ENCODE measurements around the gene ITGBL1. TPM values are rescaled to one million over a fixed set of nuclear protein-coding genes. Genes with fewer than 3 reads are reported as not detected.

ITGBL1 gene
- total and polyA plus RNA-seq, 2 donors (not counting 3 experiments of a cell fraction or from before 2014, with no cell fraction given): 4.6 to 8.8 TPM

DNA sequence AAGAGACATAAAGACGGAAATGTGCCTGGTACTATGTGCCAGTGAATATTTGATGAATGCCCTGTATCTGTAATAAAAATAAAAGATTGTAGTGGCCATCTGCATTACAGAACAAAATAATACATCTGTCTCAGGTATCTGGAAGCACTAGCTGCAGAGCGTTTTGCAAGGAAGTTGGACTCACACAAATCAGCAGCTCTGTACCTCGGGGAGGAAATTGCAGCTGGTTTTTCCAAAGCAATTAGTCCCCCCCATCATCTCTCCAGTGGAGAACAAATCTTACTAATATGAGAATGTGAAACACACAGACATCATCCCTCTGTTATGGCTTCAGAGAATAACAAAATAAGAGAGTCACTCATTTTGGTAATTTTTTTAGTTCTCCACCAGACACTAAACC lies 245.3 kb downstream of the ITGBL1 start:
- no peak for DNase-seq (ENCODE audit: low read depth, low spot score)
- BruUV-seq (replicated peaks): no TSS peak

DNA sequence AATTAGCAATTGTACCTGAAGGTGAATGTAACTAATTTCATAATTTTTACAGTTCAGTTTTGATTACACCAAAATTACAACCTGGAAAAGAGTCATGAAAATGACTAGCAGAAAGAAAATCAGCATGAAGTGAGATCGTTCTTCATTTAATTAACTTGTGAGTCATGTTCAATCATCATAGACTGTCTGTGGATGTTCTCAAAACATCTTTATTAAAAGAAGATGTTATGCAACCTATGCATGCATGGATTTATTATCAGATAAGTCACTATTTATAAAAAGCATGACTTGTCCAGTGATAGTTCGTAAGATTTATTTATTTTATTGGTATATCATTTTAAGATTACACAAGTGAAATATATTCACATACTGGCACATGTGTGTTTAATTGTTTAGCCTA lies 245.9 kb downstream of the ITGBL1 start:
- H3K36me3 ChIP-seq (ENCODE audit: control insufficient read depth in 2 of 2, extremely low read depth in 1 of 2, insufficient read depth in 2 of 2, low read length in 2 of 2): no peaks in the 10 kb centered on the region
- no peaks in the 10 kb centered on the region for H3K9me3 ChIP-seq (replicated peaks; ENCODE audit: control insufficient read depth, insufficient read depth, low read length)
- BruUV-seq (replicated peaks): no TSS peak
- CTCF ChIA-PET: no interaction called here
- H3K27me3 ChIP-seq (ENCODE audit: control insufficient read depth in 2 of 2, insufficient read depth in 2 of 2, low read length in 2 of 2): no peaks in the 10 kb centered on the region
- DNase-seq (ENCODE audit: low read depth, low spot score) (no peak), FAIRE-seq (no peak)
- H2AFZ ChIP-seq (ENCODE audit: low read depth, low read length): no peak overlapping the region
- H4K20me1 ChIP-seq (replicated peaks; ENCODE audit: control insufficient read depth, extremely low read depth, insufficient read depth, low read length): no peaks in the 10 kb centered on the region
- H3K27ac ChIP-seq (ENCODE audit: insufficient read depth, low read depth, low read length): no peak overlapping the region
- dilution Hi-C loops (cut with MboI; ENCODE audit: extremely low pct_ligation_motif_present, low sequenced_read_pairs) (no loop called here), intact Hi-C loops (cut with micrococcal nuclease) (no loop called here)
- H3K4me3 ChIP-seq (replicated peaks in 1 of 3; ENCODE audit: insufficient read depth in 1 of 3, low read depth in 1 of 3, low read length in 3 of 3): no peak overlapping the region
- no peaks in the 10 kb centered on the region for H3K4me1 ChIP-seq (ENCODE audit: control insufficient read depth, extremely low read depth, insufficient read depth, low read length)
- H3K9ac ChIP-seq (replicated peaks; ENCODE audit: extremely low read depth, insufficient read depth, low read length): no peak overlapping the region
- no peak overlapping the region for H3K4me2 ChIP-seq (ENCODE audit: insufficient read depth, low read length)
- H3K9me1 ChIP-seq (replicated peaks; ENCODE audit: control insufficient read depth, extremely low read depth, insufficient read depth, low read length): no peaks in the 10 kb centered on the region
- POLR2A ChIA-PET: no interaction called here
- H3K79me2 ChIP-seq (ENCODE audit: control insufficient read depth, insufficient read depth, low read length): no peaks in the 10 kb centered on the region
- TF ChIP-seq EZH2 (IDR thresholded peaks at IDR 0.05; ENCODE audit: borderline replicate concordance, low read depth, low read length, severe bottlenecking) (no peak), GATA2 (IDR thresholded peaks at IDR 0.05; ENCODE audit: insufficient read depth, insufficient read length, low read depth, low read length) (no peak), JUN (IDR thresholded peaks at IDR 0.05; ENCODE audit: borderline replicate concordance, insufficient read depth, insufficient read length, low read depth) (no peak)
- TF ChIP-seq, protein P1, sequence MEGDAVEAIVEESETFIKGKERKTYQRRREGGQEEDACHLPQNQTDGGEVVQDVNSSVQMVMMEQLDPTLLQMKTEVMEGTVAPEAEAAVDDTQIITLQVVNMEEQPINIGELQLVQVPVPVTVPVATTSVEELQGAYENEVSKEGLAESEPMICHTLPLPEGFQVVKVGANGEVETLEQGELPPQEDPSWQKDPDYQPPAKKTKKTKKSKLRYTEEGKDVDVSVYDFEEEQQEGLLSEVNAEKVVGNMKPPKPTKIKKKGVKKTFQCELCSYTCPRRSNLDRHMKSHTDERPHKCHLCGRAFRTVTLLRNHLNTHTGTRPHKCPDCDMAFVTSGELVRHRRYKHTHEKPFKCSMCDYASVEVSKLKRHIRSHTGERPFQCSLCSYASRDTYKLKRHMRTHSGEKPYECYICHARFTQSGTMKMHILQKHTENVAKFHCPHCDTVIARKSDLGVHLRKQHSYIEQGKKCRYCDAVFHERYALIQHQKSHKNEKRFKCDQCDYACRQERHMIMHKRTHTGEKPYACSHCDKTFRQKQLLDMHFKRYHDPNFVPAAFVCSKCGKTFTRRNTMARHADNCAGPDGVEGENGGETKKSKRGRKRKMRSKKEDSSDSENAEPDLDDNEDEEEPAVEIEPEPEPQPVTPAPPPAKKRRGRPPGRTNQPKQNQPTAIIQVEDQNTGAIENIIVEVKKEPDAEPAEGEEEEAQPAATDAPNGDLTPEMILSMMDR (IDR thresholded peaks at IDR 0.05; ENCODE audit: extremely low read depth in 1 of 2, insufficient read depth in 1 of 2, low read depth in 1 of 2, low read length in 2 of 2): no peak

More for the DNA sequence above, 245.3 kb downstream of the ITGBL1 start:
- no peaks in the 10 kb centered on the region for H3K9me3 ChIP-seq (replicated peaks; ENCODE audit: control insufficient read depth, insufficient read depth, low read length)
- H3K9me1 ChIP-seq (replicated peaks; ENCODE audit: control insufficient read depth, extremely low read depth, insufficient read depth, low read length): no peaks in the 10 kb centered on the region
- no peaks in the 10 kb centered on the region for H3K27me3 ChIP-seq (ENCODE audit: control insufficient read depth in 2 of 2, insufficient read depth in 2 of 2, low read length in 2 of 2)
- no peaks in the 10 kb centered on the region for H3K36me3 ChIP-seq (ENCODE audit: control insufficient read depth in 2 of 2, extremely low read depth in 1 of 2, insufficient read depth in 2 of 2, low read length in 2 of 2)
- no peak overlapping the region for H3K4me2 ChIP-seq (ENCODE audit: insufficient read depth, low read length)
- no peaks in the 10 kb centered on the region for H4K20me1 ChIP-seq (replicated peaks; ENCODE audit: control insufficient read depth, extremely low read depth, insufficient read depth, low read length)
- intact Hi-C loops (cut with micrococcal nuclease) (no loop called here), dilution Hi-C loops (cut with MboI; ENCODE audit: extremely low pct_ligation_motif_present, low sequenced_read_pairs) (no loop called here)
- no peaks in the 10 kb centered on the region for H3K4me1 ChIP-seq (ENCODE audit: control insufficient read depth, extremely low read depth, insufficient read depth, low read length)
- H3K79me2 ChIP-seq (ENCODE audit: control insufficient read depth, insufficient read depth, low read length): no peaks in the 10 kb centered on the region
- POLR2A ChIA-PET: no interaction called here
- no peak for FAIRE-seq
- CTCF ChIA-PET: no interaction called here
- no peak overlapping the region for H2AFZ ChIP-seq (ENCODE audit: low read depth, low read length)
- TF ChIP-seq, protein P1 (IDR thresholded peaks at IDR 0.05; ENCODE audit: extremely low read depth in 1 of 2, insufficient read depth in 1 of 2, low read depth in 1 of 2, low read length in 2 of 2): no peak
- TF ChIP-seq EZH2 (IDR thresholded peaks at IDR 0.05; ENCODE audit: borderline replicate concordance, low read depth, low read length, severe bottlenecking) (no peak), POLR2AphosphoS5 (IDR thresholded peaks at IDR 0.05; ENCODE audit: insufficient read depth, low read depth, low read length) (no peak), JUN (IDR thresholded peaks at IDR 0.05; ENCODE audit: borderline replicate concordance, insufficient read depth, insufficient read length, low read depth) (no peak), POLR2A (IDR thresholded peaks at IDR 0.05; ENCODE audit: low read depth, low read length) (no peak), GATA2 (IDR thresholded peaks at IDR 0.05; ENCODE audit: insufficient read depth, insufficient read length, low read depth, low read length) (no peak), FOS (IDR thresholded peaks at IDR 0.05; ENCODE audit: borderline replicate concordance, insufficient read depth, low read length) (no peak), MYC (IDR thresholded peaks at IDR 0.05; ENCODE audit: low read depth, low read length) (no peak)
- H3K4me3 ChIP-seq (replicated peaks in 1 of 3; ENCODE audit: insufficient read depth in 1 of 3, low read depth in 1 of 3, low read length in 3 of 3): no peak overlapping the region
- H3K27ac ChIP-seq (ENCODE audit: insufficient read depth, low read depth, low read length): no peak overlapping the region
- H3K9ac ChIP-seq (replicated peaks; ENCODE audit: extremely low read depth, insufficient read depth, low read length): no peak overlapping the region

Measured in endothelial cell of umbilical vein (primary cell).